Measurements from ENCODE around the gene LMCD1. TPM values are rescaled to one million over a fixed set of nuclear protein-coding genes. Genes with fewer than 3 reads are reported as not detected.

The LMCD1 gene
- total RNA-seq, 2 donors from 2014 or later = 1.3 to 2.5 TPM

- H3K36me3 Mint-ChIP-seq = no peaks in the 10 kb centered on the region
- no peak overlapping the region for H3K27ac Mint-ChIP-seq
Observed at GRCh38 chr3:8493744-8494143, 7.9 kb upstream of the LMCD1 start.

GRCh38 chr3:8494327-8494726, 7.3 kb upstream of the LMCD1 start:
- DNase-seq (ENCODE audit: low spot score in 2 of 2) = no peak
- H3K36me3 Mint-ChIP-seq = no peaks in the 10 kb centered on the region
- no peak for ATAC-seq
- no peaks in the 10 kb centered on the region for H3K9me3 Mint-ChIP-seq
- no peak overlapping the region for H3K27ac Mint-ChIP-seq

More at GRCh38 chr3:8493744-8494143, 7.9 kb upstream of the LMCD1 start:
- DNase-seq (ENCODE audit: low spot score in 2 of 2) = no peak
- no peak for ATAC-seq
- no peaks in the 10 kb centered on the region for H3K9me3 Mint-ChIP-seq

DNA sequence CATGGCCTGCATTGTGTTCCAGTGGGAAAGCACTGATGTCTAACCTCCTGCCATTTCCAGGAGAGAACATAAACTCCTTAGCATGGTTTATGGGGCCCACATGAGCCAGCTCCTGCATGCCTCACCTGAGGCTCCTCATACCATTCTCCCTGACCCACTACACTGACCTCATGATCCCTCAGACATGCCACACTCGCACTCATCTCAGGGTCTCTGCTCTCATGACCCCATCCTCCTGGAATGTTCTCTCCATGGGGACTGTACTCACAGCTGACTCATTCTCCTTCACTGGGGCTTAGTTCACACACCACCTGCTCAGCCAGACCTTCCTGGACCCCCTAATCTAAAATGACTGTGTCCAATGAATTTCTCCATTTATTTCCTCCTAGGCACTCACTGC, 4.0 kb upstream of the LMCD1 start:
- H3K36me3 Mint-ChIP-seq = peaks cover 0 to 4% of the 10 kb centered on the region in 2 donors
- ATAC-seq = no peak
- DNase-seq (ENCODE audit: low spot score in 2 of 2) = no peak
- no peak overlapping the region for H3K27ac Mint-ChIP-seq
- H3K9me3 Mint-ChIP-seq = no peaks in the 10 kb centered on the region

GRCh38 chr3:8499181-8499611, 2.4 kb upstream of the LMCD1 start:
- H3K27ac Mint-ChIP-seq = no peak overlapping the region
- DNase-seq (ENCODE audit: low spot score in 2 of 2) (no peak), ATAC-seq (no peak)

DNA sequence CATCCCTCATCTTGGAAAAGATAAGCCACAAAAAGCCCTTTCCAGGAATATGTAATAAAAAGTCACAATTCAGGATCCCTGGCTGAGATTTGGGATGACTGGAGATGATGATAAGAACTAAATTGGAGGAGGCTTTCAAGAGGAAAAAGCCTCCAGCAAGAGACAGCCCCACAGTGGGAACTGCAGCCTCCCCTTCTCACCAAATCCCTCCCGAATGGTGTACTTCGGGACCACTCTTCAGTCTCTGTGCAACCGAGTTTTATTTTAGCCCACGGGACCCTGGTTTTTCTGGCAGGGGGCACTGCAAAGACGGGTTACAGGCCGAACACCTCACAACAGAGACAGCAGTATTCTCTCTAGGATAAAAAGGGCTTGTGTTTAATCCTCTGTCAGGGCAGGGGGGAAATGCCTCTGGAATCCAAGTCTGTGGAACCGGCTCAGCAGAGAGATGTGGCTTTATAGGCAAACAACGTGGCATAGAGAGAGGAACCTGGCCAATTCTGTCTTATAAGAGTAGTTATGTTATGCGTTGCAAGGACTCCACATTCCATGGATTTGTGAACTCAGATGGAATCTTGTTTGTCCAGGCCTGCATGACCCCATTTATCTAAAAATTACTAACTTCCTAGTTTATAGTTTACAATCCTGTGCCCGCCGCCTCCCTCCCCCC, 1.2 kb upstream of the LMCD1 start:
- H3K36me3 Mint-ChIP-seq = peaks cover 0 to 4% of the 10 kb centered on the region in 2 donors
- H3K9me3 Mint-ChIP-seq = no peaks in the 10 kb centered on the region
- ATAC-seq (no peak), DNase-seq (ENCODE audit: low spot score in 2 of 2) (no peak)
- H3K27ac Mint-ChIP-seq = no peak overlapping the region

More at GRCh38 chr3:8499181-8499611, 2.4 kb upstream of the LMCD1 start:
- Mint-ChIP-seq H3K9me3 (no peaks in the 10 kb centered on the region), H3K36me3 (peaks cover 0 to 4% of the 10 kb centered on the region in 2 donors)

DNA sequence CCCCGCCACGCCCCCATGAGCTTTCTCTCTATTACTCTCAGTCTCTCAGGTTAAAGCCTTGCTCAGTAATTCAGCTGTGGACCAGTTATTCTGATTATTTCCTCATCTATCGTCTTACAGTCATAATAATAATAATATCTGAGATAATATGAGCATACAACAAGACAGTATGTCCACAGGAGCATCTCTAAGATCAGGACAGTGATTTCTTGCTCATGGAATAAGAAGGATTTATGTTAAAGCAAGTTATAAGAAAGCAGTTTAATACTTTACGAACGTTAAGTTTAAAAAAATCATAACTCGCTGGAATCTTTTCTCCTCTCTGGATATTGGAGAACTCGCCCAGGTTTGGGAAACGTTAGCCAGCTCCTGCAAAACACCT, 643 bp upstream of the LMCD1 start:
- H3K27ac Mint-ChIP-seq = peak overlapping the region; percentile 44 to 69
- ATAC-seq = no peak
- peaks cover 0 to 4% of the 10 kb centered on the region in 2 donors for H3K36me3 Mint-ChIP-seq
- H3K9me3 Mint-ChIP-seq = no peaks in the 10 kb centered on the region
- no peak for DNase-seq (ENCODE audit: low spot score in 2 of 2)

DNA sequence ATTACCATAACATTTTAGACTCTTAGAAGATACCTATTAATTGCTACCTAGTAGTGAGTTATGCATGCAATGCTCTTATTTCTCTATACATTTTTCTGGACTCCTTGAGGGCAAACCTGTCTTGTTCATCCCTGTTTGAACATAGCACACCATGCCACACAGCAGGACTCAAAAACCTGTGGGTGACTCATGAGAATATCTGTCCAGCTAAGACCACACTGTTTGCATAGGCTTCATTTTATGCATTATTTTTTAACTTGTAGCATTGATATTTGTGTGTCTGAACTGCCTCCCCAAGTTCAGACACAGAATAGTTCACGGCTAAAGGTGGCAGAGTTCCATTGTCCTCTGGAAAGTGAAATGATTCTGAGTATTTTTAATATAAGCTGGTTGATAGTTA, 1.8 kb downstream of the LMCD1 start:
- ATAC-seq (no peak), DNase-seq (ENCODE audit: low spot score in 2 of 2) (no peak)
- Mint-ChIP-seq H3K9me3 (no peaks in the 10 kb centered on the region), H3K27ac (no peak overlapping the region), H3K36me3 (peaks cover 0 to 4% of the 10 kb centered on the region in 2 donors)

GRCh38 chr3:8503871-8504610, 2.4 kb downstream of the LMCD1 start:
- DNase-seq (ENCODE audit: low spot score in 2 of 2) (no peak), ATAC-seq (no peak)
- Mint-ChIP-seq H3K27ac (no peak overlapping the region), H3K9me3 (no peaks in the 10 kb centered on the region), H3K36me3 (peaks cover 0 to 4% of the 10 kb centered on the region in 2 donors)

- peaks cover 0 to 4% of the 10 kb centered on the region in 2 donors for H3K36me3 Mint-ChIP-seq
- H3K27ac Mint-ChIP-seq = no peak overlapping the region
- no peak for ATAC-seq
- no peak for DNase-seq (ENCODE audit: low spot score in 2 of 2)
- H3K9me3 Mint-ChIP-seq = no peaks in the 10 kb centered on the region
Observed at GRCh38 chr3:8504611-8504973, 3.0 kb downstream of the LMCD1 start.

GRCh38 chr3:8505621-8506020, 4.0 kb downstream of the LMCD1 start:
- no peak overlapping the region for H3K27ac Mint-ChIP-seq
- H3K36me3 Mint-ChIP-seq = peaks cover 0 to 4% of the 10 kb centered on the region in 2 donors
- DNase-seq (ENCODE audit: low spot score in 2 of 2) (no peak), ATAC-seq (no peak)
- H3K9me3 Mint-ChIP-seq = no peaks in the 10 kb centered on the region

- H3K36me3 Mint-ChIP-seq = peaks cover 0 to 2% of the 10 kb centered on the region in 2 donors
- H3K9me3 Mint-ChIP-seq = no peaks in the 10 kb centered on the region
- DNase-seq (ENCODE audit: low spot score in 2 of 2) = no peak
- H3K27ac Mint-ChIP-seq = no peak overlapping the region
- ATAC-seq = no peak
Observed at GRCh38 chr3:8506571-8507061, 5.0 kb downstream of the LMCD1 start.

GRCh38 chr3:8507496-8507895, 5.9 kb downstream of the LMCD1 start:
- Mint-ChIP-seq H3K9me3 (no peaks in the 10 kb centered on the region), H3K27ac (no peak overlapping the region), H3K36me3 (no peaks in the 10 kb centered on the region)
- ATAC-seq = no peak
- DNase-seq (ENCODE audit: low spot score in 2 of 2) = no peak

- Mint-ChIP-seq H3K36me3 (no peaks in the 10 kb centered on the region), H3K27ac (no peak overlapping the region), H3K9me3 (no peaks in the 10 kb centered on the region)
- DNase-seq (ENCODE audit: low spot score in 2 of 2) = no peak
- ATAC-seq = peak in 1 of 2 donors; percentile 34
Observed at GRCh38 chr3:8509961-8510360, 8.3 kb downstream of the LMCD1 start.

GRCh38 chr3:8512234-8512633, 10.6 kb downstream of the LMCD1 start:
- H3K9me3 Mint-ChIP-seq = no peaks in the 10 kb centered on the region
- no peaks in the 10 kb centered on the region for H3K36me3 Mint-ChIP-seq
- DNase-seq (ENCODE audit: low spot score in 2 of 2) (no peak), ATAC-seq (no peak)
- H3K27ac Mint-ChIP-seq = no peak overlapping the region

DNA sequence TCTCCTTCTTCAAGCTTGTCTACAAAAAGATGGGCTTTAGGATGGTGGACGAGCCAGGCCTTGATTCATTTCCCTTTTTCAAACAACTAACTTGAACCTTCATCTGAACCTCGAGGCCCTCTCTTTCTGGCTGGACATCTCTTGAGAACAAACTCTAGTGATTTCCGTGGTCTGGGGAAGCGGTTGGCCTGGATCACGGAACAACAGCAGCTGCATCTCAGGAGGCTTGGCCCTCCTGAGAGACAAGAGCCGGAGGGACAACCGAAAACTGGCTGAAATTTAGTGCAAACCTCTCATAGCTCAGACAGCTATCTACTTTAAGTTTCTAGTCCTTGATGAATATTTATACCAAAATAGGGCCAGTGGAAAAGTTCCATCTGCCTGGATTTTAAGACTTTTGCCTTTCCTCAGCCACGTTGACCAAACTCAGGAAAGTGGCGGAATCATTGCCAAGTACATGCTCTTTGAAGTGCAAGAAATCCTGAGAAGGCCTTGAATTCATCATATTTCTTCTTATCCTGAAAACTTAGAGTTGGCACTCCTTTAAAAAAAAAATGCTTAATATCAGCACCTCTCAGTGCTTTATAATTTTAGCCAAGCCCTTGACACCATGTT, 14.5 kb downstream of the LMCD1 start:
- DNase-seq (ENCODE audit: low spot score in 2 of 2) = no peak
- H3K9me3 Mint-ChIP-seq = peaks cover 5 to 8% of the 10 kb centered on the region in 2 donors
- no peak overlapping the region for H3K27ac Mint-ChIP-seq
- peaks cover 0 to 4% of the 10 kb centered on the region in 2 donors for H3K36me3 Mint-ChIP-seq
- no peak for ATAC-seq

GRCh38 chr3:8516783-8517182, 15.2 kb downstream of the LMCD1 start:
- DNase-seq (ENCODE audit: low spot score in 2 of 2) (no peak), ATAC-seq (no peak)
- Mint-ChIP-seq H3K27ac (no peak overlapping the region), H3K9me3 (peaks cover 5 to 10% of the 10 kb centered on the region in 2 donors), H3K36me3 (peaks cover 0 to 4% of the 10 kb centered on the region in 2 donors)

- H3K36me3 Mint-ChIP-seq = peaks cover 0 to 4% of the 10 kb centered on the region in 2 donors
- H3K9me3 Mint-ChIP-seq = peaks cover 5 to 10% of the 10 kb centered on the region in 2 donors
- H3K27ac Mint-ChIP-seq = no peak overlapping the region
- ATAC-seq = no peak
- DNase-seq (ENCODE audit: low spot score in 2 of 2) = no peak
Observed at GRCh38 chr3:8517487-8517886, 15.9 kb downstream of the LMCD1 start.
